Right lobe of liver (tissue), 4 donors: ENCODE measurements around the gene SEL1L.

Experiments
- CTCF ChIP-seq, 4 donors: fragments of 200-600 bp in 3 of 4; fragments of 450-650 bp in 1 of 4; IDR thresholded peaks; one replicate each; pipeline versions ENCODE4 v1.5.1 to v1.8.0; 2016 to 2022; ENCODE audit warnings: antibody characterized with exemption in 4 of 4, mild to moderate bottlenecking in 2 of 4
- POLR2A ChIP-seq: fragments of 450-650 bp; IDR thresholded peaks from one replicate; pipeline ENCODE4 v1.6.1; 2017; ENCODE audit warnings: antibody characterized with exemption, mild to moderate bottlenecking
- donor health status: DM: no; HTN: no; CAD: no.
- donor health status: DM: no; HTN: no; CAD: no.
- donor health status: DM: no; HTN: yes; CAD: no.

GRCh38 chr14:81557146-81557545 lies 23.5 kb upstream of the SEL1L start:
- no peak for TF ChIP-seq CTCF (IDR thresholded peaks at IDR 0.05)
- TF ChIP-seq POLR2A: no peak
